Spleen (tissue), 7 donors: ENCODE results near the gene MPIG6B.

Experiments used
- POLR2A ChIP-seq, 3 donors: fragments of 450-650 bp; IDR thresholded peaks; one replicate each; pipeline ENCODE4 v1.5.1; 2017; ENCODE audit warnings: antibody characterized with exemption in 3 of 3, mild to moderate bottlenecking in 1 of 3
- POLR2AphosphoS5 ChIP-seq, 3 donors: sonication (generic); formaldehyde crosslinking; IDR thresholded peaks; one replicate each; pipeline ENCODE4 v1.5.1; 2017; ENCODE audit warnings: antibody characterized with exemption in 3 of 3
- TF ChIP-seq, protein P1 (sequence below), 11 experiments: fragments of 200-600 bp in 7 of 11; fragments of 450-650 bp in 4 of 11; sonication (generic) in 4 of 11; IDR thresholded peaks in 8 of 11; conservative IDR thresholded peaks in 3 of 11; 1 replicate in 7 of 11; 2 replicates in 4 of 11; pipeline versions ENCODE4 v1.4.0 to v1.8.0; 2016 to 2021; ENCODE audit warnings: antibody characterized with exemption in 11 of 11, inconsistent platforms in 4 of 11, mild to moderate bottlenecking in 1 of 11
- donor health status: DM: no; HTN: no; CAD: no; lungs with moderate emphysema.
- donor health status: DM: no; HTN: no; CAD: no.
- donor health status: DM: no; HTN: no; CAD: no.

DNA sequence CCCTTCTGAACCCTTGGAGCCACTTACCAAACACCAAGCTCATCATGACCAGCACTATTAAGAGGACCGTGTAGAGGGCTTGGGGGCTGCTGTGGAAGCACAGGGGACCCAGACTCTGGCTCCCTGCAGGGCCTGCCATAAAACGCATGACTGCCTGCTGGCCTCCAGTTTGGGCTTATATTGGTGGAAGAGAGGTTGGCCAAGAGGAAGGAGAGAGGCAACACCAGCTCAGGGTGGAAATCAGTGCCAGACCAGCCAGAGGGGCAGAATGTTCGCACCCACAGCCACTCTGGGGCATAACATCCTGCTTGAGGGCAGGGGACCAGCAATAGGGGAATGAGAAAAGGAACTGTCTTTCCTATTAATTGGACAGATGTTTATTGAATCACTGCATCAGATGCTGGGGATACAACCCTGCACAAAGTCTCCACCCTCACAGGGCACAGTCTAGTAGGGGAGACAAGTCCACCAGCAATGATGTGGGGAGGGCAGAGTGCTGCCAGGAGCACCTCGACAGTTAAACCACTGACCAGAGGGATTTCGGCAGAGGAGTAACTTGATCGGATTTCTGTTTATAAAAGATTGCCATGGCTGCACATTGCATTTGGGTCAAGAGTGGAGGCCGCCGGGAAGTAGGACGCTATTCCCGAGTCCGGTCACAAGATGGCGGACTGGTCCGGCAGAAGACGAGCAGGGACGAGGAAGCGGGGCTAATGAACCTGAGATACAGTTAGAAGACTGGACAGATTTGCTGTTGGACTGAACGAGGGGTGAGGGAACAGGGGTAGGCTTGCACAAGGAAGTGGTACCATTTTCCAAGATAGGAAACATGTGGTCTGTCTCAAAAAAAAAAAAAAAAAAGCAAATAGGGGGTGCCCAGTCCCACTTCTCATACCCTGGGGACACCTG is 42.7 kb upstream of the MPIG6B start, which contains the start of gene LY6G5C:
- TF ChIP-seq, protein P1, sequence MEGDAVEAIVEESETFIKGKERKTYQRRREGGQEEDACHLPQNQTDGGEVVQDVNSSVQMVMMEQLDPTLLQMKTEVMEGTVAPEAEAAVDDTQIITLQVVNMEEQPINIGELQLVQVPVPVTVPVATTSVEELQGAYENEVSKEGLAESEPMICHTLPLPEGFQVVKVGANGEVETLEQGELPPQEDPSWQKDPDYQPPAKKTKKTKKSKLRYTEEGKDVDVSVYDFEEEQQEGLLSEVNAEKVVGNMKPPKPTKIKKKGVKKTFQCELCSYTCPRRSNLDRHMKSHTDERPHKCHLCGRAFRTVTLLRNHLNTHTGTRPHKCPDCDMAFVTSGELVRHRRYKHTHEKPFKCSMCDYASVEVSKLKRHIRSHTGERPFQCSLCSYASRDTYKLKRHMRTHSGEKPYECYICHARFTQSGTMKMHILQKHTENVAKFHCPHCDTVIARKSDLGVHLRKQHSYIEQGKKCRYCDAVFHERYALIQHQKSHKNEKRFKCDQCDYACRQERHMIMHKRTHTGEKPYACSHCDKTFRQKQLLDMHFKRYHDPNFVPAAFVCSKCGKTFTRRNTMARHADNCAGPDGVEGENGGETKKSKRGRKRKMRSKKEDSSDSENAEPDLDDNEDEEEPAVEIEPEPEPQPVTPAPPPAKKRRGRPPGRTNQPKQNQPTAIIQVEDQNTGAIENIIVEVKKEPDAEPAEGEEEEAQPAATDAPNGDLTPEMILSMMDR (IDR thresholded peaks at IDR 0.05 in 8 of 11, conservative IDR thresholded peaks at IDR 0.05 in 3 of 11) = peak; percentile 59 to 89 (median 73)
- no peak for TF ChIP-seq POLR2A (IDR thresholded peaks at IDR 0.05)
- TF ChIP-seq POLR2AphosphoS5 (IDR thresholded peaks at IDR 0.05) = peak in 2 of 3 donors; percentile 64 to 78
